ENCODE data around the gene CC2D2A. TPM values are rescaled to one million over a fixed set of nuclear protein-coding genes. Genes with fewer than 3 reads are reported as not detected.

Gene CC2D2A
- total and polyA plus RNA-seq, 10 of the 15 experiments (the other 5 are each of a cell fraction or from before 2014, with no cell fraction given): 0.04 to 1.1 (median 0.26) TPM

DNA sequence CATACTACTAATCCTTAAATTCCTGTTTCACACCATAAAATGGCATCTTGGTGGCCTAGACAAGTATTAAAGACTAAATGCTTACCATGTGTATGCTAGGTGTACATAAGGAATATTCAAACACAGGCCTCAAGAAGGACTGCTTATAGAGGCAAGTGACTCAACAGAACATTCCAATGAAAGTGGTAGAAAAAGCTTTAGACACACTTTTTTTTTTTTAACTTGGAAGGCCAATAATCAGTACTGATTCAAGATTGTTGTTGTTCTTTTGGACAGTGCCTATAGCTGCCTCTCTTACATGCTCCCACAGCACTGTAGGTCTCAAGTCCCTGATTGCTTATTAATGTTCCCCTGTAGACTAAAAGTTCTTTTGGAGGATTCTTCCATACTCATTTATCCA, 107.8 kb downstream of the CC2D2A start:
- no peaks in the 10 kb centered on the region for H3K4me1 ChIP-seq (ENCODE audit: control insufficient read depth, insufficient read depth, low read length)
- no peaks in the 10 kb centered on the region for H3K9me3 ChIP-seq (replicated peaks; ENCODE audit: control insufficient read depth, insufficient read depth, low read length)
- H3K27ac ChIP-seq (ENCODE audit: control insufficient read depth, insufficient read depth): no peak overlapping the region
- CTCF ChIA-PET: no interaction called here
- SMC1A ChIA-PET (ENCODE audit: uncharacterized antibody, unreplicated experiment): interaction anchor here (1.8 kb wide), 1 partner anchor 9 kb away, joined by 5 read pairs; no protein-coding TSS in a partner anchor
- no peaks in the 10 kb centered on the region for H4K20me1 ChIP-seq (ENCODE audit: control insufficient read depth, insufficient read depth)
- in situ Hi-C loops (cut with MboI): no loop called here
- no peak overlapping the region for H3K4me2 ChIP-seq (ENCODE audit: control insufficient read depth, insufficient read depth)
- H3K36me3 ChIP-seq (ENCODE audit: control insufficient read depth in 2 of 2, insufficient read depth in 2 of 2, low read length in 1 of 2): no peaks in the 10 kb centered on the region
- ATAC-seq: no peak
- H3K27me3 ChIP-seq (replicated peaks in 1 of 2; ENCODE audit: control insufficient read depth in 2 of 2, insufficient read depth in 2 of 2, low read length in 1 of 2): no peaks in the 10 kb centered on the region
- no peak overlapping the region for H3K4me3 ChIP-seq
- FAIRE-seq: no peak
- BruUV-seq (replicated peaks): no TSS peak
- intact Hi-C loops (cut with micrococcal nuclease; ENCODE audit: unreplicated experiment): no loop called here
- no peak overlapping the region for H3K9ac ChIP-seq (ENCODE audit: control insufficient read depth, insufficient read depth, low read length)
- no peaks in the 10 kb centered on the region for H3K79me2 ChIP-seq (ENCODE audit: control insufficient read depth, insufficient read depth, low read length)
- POLR2A ChIA-PET: no interaction called here
- no peak overlapping the region for H2AFZ ChIP-seq (ENCODE audit: control insufficient read depth, low read depth, low read length)
- TF ChIP-seq NFIC (IDR thresholded peaks at IDR 0.05; ENCODE audit: low read depth, low read length): no peak
- no peak for TF ChIP-seq NR2C1 (IDR thresholded peaks at IDR 0.05)
- TF ChIP-seq HDAC6 (IDR thresholded peaks at IDR 0.05; ENCODE audit: unreplicated experiment): no peak
- DNase-seq (ENCODE audit: low read depth, low spot score): no peak
- RAD21 ChIA-PET (ENCODE audit: unreplicated experiment): no interaction called here

GRCh38 chr4:15584785-15585184, 115.1 kb downstream of the CC2D2A start:
- ATAC-seq (no peak), FAIRE-seq (no peak), DNase-seq (ENCODE audit: low read depth, low spot score) (no peak)
- Histone ChIP-seq H3K36me3 (ENCODE audit: control insufficient read depth in 2 of 2, insufficient read depth in 2 of 2, low read length in 1 of 2) (no peaks in the 10 kb centered on the region), H3K9me3 (replicated peaks; ENCODE audit: control insufficient read depth, insufficient read depth, low read length) (no peaks in the 10 kb centered on the region), H3K79me2 (ENCODE audit: control insufficient read depth, insufficient read depth, low read length) (no peaks in the 10 kb centered on the region), H3K4me2 (ENCODE audit: control insufficient read depth, insufficient read depth) (no peak overlapping the region), H3K4me1 (ENCODE audit: control insufficient read depth, insufficient read depth, low read length) (no peaks in the 10 kb centered on the region), H3K27ac (ENCODE audit: control insufficient read depth, insufficient read depth) (no peak overlapping the region), H2AFZ (ENCODE audit: control insufficient read depth, low read depth, low read length) (no peak overlapping the region), H3K9ac (ENCODE audit: control insufficient read depth, insufficient read depth, low read length) (no peak overlapping the region), H4K20me1 (ENCODE audit: control insufficient read depth, insufficient read depth) (no peaks in the 10 kb centered on the region), H3K4me3 (no peak overlapping the region), H3K27me3 (replicated peaks in 1 of 2; ENCODE audit: control insufficient read depth in 2 of 2, insufficient read depth in 2 of 2, low read length in 1 of 2) (no peaks in the 10 kb centered on the region)
- ChIA-PET POLR2A (no interaction called here), RAD21 (ENCODE audit: unreplicated experiment) (no interaction called here), SMC1A (ENCODE audit: uncharacterized antibody, unreplicated experiment) (no interaction called here), CTCF (no interaction called here)
- intact Hi-C loops (cut with micrococcal nuclease; ENCODE audit: unreplicated experiment): no loop called here
- BruUV-seq (replicated peaks): no TSS peak
- 100% methylated on average over 1 of the region's 1 CpG for WGBS (ENCODE audit: insufficient coverage, insufficient replicate concordance, low lambda C conversion rate, missing lambda C conversion rate)
- TF ChIP-seq, protein P1, sequence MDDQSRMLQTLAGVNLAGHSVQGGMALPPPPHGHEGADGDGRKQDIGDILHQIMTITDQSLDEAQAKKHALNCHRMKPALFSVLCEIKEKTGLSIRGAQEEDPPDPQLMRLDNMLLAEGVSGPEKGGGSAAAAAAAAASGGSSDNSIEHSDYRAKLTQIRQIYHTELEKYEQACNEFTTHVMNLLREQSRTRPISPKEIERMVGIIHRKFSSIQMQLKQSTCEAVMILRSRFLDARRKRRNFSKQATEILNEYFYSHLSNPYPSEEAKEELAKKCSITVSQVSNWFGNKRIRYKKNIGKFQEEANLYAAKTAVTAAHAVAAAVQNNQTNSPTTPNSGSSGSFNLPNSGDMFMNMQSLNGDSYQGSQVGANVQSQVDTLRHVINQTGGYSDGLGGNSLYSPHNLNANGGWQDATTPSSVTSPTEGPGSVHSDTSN (IDR thresholded peaks at IDR 0.05; ENCODE audit: insufficient replicate concordance, low read depth, low read length): no peak
- TF ChIP-seq KDM1A (IDR thresholded peaks at IDR 0.05; ENCODE audit: borderline replicate concordance) (no peak), HDAC2 (IDR thresholded peaks at IDR 0.05) (no peak), HDAC6 (IDR thresholded peaks at IDR 0.05; ENCODE audit: unreplicated experiment) (no peak)
- TF ChIP-seq, protein P2, sequence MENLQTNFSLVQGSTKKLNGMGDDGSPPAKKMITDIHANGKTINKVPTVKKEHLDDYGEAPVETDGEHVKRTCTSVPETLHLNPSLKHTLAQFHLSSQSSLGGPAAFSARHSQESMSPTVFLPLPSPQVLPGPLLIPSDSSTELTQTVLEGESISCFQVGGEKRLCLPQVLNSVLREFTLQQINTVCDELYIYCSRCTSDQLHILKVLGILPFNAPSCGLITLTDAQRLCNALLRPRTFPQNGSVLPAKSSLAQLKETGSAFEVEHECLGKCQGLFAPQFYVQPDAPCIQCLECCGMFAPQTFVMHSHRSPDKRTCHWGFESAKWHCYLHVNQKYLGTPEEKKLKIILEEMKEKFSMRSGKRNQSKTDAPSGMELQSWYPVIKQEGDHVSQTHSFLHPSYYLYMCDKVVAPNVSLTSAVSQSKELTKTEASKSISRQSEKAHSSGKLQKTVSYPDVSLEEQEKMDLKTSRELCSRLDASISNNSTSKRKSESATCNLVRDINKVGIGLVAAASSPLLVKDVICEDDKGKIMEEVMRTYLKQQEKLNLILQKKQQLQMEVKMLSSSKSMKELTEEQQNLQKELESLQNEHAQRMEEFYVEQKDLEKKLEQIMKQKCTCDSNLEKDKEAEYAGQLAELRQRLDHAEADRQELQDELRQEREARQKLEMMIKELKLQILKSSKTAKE (IDR thresholded peaks at IDR 0.05; ENCODE audit: low read depth, poor library complexity, severe bottlenecking): no peak
- in situ Hi-C loops (cut with MboI): no loop called here

Data from GM12878 (cell line).